Thyroid gland (tissue), 4 donors: ENCODE measurements around the gene PRG3. TPM values are rescaled to one million over a fixed set of nuclear protein-coding genes. Genes with fewer than 3 reads are reported as not detected.

Experiments
- DNase-seq, 2 donors: peaks; one replicate each; pipeline ENCODE4 v3.0.0-alpha.2; 2019
- H3K27ac ChIP-seq, 3 donors: fragments of 200-600 bp; sonication (generic); 1 replicate in 2 of 3; 2 replicates in 1 of 3; pipeline ENCODE4 v1.5.1; 2016 to 2019; ENCODE audit warnings: mild to moderate bottlenecking in 1 of 3, moderate library complexity in 1 of 3
- H3K27me3 ChIP-seq: fragments of 200-600 bp; sonication (generic); one replicate; pipeline ENCODE4 v1.5.1; 2019
- H3K36me3 ChIP-seq, 2 donors: fragments of 200-600 bp; sonication (generic); one replicate each; pipeline ENCODE4 v1.5.1; 2016 to 2019
- H3K4me1 ChIP-seq, 2 donors: fragments of 200-600 bp; sonication (generic); one replicate each; pipeline ENCODE4 v1.5.1; 2017 to 2019
- H3K4me3 ChIP-seq, 3 donors: fragments of 200-600 bp; sonication (generic); replicated peaks in 1 of 3; 1 replicate in 2 of 3; 2 replicates in 1 of 3; pipeline ENCODE4 v1.5.1; 2016; ENCODE audit warnings: mild to moderate bottlenecking in 1 of 3
- H3K9me3 ChIP-seq: fragments of 200-600 bp; sonication (generic); one replicate; pipeline ENCODE4 v1.5.1; 2017
- POLR2A ChIP-seq, 2 donors: fragments of 450-650 bp; IDR thresholded peaks; one replicate each; pipeline ENCODE4 v1.6.1; 2017; ENCODE audit warnings: antibody characterized with exemption in 2 of 2, mild to moderate bottlenecking in 2 of 2, moderate library complexity in 1 of 2
- WGBS, 2 donors: methylation state at CpG; one replicate each; pipeline ENCODE4 v1.1.5; 2017; 5-methylcytosine and 5-hydroxymethylcytosine counted together
- intact Hi-C: fragments of 100-400 bp; cut with DNase I; formaldehyde crosslinking; loops from one replicate; pipeline ENCODE4 v1.15.1; 2023
- total RNA-seq, 4 donors: library from RNA; depleted of rRNA; stranded (reverse); fragments of >200 nt; gene quantifications; one replicate each; pipeline ENCODE4 v1.2.3, GENCODE V29; 2016
- TF ChIP-seq, protein P1 (sequence below), 6 experiments: fragments of 200-600 bp in 3 of 6; fragments of 450-650 bp in 3 of 6; sonication (generic) in 3 of 6; IDR thresholded peaks; one replicate each; pipeline ENCODE4 v1.5.1; 2016 to 2019; ENCODE audit warnings: antibody characterized with exemption in 6 of 6, mild to moderate bottlenecking in 2 of 6, inconsistent platforms in 1 of 6, moderate library complexity in 1 of 6

PRG3 gene
- total RNA-seq, 4 donors from 2014 or later: not detected

DNA sequence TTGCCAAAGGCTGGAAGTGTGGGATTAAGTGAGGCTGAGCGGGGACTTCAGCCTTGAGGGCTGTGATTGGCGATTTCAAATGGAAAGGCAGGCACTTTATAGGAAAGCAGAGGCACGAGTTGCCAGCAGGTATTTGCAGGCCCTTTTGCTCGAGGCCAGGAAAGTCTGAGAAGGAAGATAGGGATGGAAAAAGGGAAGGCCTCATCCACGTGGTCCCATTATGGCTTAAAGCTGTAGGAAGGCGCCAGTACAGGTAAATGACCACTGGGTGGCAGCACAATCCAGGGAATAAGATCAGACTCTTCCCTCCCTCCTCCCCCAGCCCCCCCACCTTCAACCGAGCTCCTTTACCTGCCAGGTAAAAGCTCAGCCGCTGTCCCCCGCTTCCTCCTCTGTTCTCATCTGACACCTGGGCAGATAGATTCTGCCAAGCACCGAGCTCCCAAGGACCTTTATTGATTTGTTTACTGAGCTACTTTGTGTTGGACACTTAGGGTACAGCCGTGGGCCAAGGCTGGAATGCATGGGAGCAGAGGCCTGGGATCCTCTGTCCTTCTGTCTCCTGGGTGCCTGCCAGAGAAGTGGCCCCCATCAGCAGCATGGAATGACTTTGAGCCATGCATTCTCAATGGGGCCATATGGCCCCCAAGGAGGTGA, 35.3 kb downstream of the PRG3 start:
- DNase-seq: peak; percentile 77 to 78
- Histone ChIP-seq H3K4me1 (peaks cover 0 to 6% of the 10 kb centered on the region in 2 donors), H3K27ac (no peak overlapping the region), H3K4me3 (no peak overlapping the region), H3K27me3 (no peaks in the 10 kb centered on the region), H3K9me3 (no peaks in the 10 kb centered on the region), H3K36me3 (no peaks in the 10 kb centered on the region)
- TF ChIP-seq POLR2A (IDR thresholded peaks at IDR 0.05): no peak
- TF ChIP-seq, protein P1, sequence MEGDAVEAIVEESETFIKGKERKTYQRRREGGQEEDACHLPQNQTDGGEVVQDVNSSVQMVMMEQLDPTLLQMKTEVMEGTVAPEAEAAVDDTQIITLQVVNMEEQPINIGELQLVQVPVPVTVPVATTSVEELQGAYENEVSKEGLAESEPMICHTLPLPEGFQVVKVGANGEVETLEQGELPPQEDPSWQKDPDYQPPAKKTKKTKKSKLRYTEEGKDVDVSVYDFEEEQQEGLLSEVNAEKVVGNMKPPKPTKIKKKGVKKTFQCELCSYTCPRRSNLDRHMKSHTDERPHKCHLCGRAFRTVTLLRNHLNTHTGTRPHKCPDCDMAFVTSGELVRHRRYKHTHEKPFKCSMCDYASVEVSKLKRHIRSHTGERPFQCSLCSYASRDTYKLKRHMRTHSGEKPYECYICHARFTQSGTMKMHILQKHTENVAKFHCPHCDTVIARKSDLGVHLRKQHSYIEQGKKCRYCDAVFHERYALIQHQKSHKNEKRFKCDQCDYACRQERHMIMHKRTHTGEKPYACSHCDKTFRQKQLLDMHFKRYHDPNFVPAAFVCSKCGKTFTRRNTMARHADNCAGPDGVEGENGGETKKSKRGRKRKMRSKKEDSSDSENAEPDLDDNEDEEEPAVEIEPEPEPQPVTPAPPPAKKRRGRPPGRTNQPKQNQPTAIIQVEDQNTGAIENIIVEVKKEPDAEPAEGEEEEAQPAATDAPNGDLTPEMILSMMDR (IDR thresholded peaks at IDR 0.05): peak; percentile 55 to 83 (median 62)
- intact Hi-C loops: loop anchor here (2.0 to 10.0 kb wide), 4 partner anchors 137 to 299 kb away; partner anchors contain the start of gene YPEL4
- WGBS, 2 donors: 21 to 24% methylated on average over 11 of the region's 11 CpGs

DNA sequence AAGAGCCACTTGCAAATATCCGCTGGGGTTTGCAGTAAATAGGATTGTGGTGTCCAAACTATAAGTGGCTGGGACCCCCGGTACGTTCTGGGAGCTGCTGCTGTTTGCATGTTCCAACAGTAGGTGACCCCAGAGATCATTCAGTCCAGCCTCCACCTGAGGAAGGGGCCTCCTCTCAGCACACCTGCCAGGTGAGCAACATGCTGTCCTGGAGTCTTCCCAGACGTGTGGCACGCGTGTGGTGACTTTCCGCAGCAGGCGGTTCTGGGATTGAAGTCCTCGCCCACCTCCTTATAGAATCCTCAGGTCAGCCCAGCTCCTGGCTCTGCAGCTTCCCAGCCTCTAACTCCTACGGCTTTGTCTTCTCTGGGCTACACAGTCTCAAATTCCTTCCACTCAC, 36.1 kb downstream of the PRG3 start:
- WGBS, 2 donors: 90 to 92% methylated on average over 10 of the region's 10 CpGs
- intact Hi-C loops: loop anchor here (2.0 to 10.0 kb wide), 3 partner anchors 137 to 300 kb away; partner anchors contain the start of gene YPEL4
- Histone ChIP-seq H3K4me3 (no peak overlapping the region), H3K36me3 (no peaks in the 10 kb centered on the region), H3K27ac (no peak overlapping the region), H3K27me3 (no peaks in the 10 kb centered on the region), H3K9me3 (no peaks in the 10 kb centered on the region), H3K4me1 (peaks cover 0 to 4% of the 10 kb centered on the region in 2 donors)
- TF ChIP-seq, protein P1 (IDR thresholded peaks at IDR 0.05): no peak
- no peak for DNase-seq

DNA sequence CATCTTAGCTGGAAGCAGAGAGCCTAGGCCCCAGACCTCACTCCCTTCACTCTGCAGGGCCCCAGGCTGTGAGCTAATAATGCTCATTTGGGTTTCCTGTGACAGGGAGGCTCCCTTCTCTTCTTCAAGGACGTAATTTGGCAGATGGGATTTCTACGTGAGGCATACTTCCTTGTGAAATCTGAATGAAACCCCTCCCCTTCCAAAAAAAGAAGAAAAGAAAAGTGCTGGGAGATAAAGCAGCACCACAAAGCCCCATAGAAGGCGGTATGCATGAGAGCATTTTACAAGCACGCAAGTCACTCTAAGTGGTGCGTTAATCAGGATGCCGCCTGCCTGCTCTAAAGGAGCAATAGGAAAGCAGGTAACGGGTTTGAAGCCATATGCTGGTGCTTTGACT, 37.1 kb downstream of the PRG3 start:
- Histone ChIP-seq H3K27me3 (no peaks in the 10 kb centered on the region), H3K4me3 (no peak overlapping the region), H3K4me1 (no peaks in the 10 kb centered on the region), H3K36me3 (no peaks in the 10 kb centered on the region), H3K9me3 (no peaks in the 10 kb centered on the region), H3K27ac (no peak overlapping the region)
- 77 to 79% methylated on average over 7 of the region's 7 CpGs for WGBS, 2 donors
- DNase-seq: no peak
- TF ChIP-seq POLR2A (IDR thresholded peaks at IDR 0.05): no peak
- TF ChIP-seq, protein P1 (IDR thresholded peaks at IDR 0.05): no peak
- intact Hi-C loops: loop anchor here (2.0 to 10.0 kb wide), 2 partner anchors 185 to 301 kb away; partner anchors contain the start of gene YPEL4

DNA sequence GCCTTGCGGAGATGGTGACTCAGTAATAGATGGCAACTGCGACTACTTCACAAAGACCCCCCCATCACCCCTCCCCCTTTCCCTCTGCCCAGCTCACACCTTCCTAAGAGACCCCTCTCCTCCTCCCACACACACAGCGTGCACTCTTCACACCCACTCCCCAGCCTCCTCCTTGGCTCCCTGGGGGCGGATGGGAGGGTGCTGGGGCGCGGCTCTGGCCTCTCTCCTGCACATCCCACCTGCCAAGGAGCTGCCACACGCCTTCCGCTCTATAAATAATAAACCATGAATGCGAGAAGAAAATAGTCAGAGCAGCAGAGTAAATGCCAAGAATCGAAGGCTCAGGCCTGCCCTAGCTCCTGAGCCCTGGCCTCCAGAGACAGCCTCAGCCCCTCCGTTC, 38.2 kb downstream of the PRG3 start:
- intact Hi-C loops: loop anchor here (10.0 kb wide), 1 partner anchor 302 kb away; the partner anchor contains the start of gene YPEL4

More for the DNA sequence above, 38.2 kb downstream of the PRG3 start:
- Histone ChIP-seq H3K4me1 (no peaks in the 10 kb centered on the region), H3K9me3 (no peaks in the 10 kb centered on the region), H3K4me3 (no peak overlapping the region), H3K27ac (no peak overlapping the region), H3K27me3 (no peaks in the 10 kb centered on the region), H3K36me3 (no peaks in the 10 kb centered on the region)
- TF ChIP-seq, protein P1 (IDR thresholded peaks at IDR 0.05): no peak
- 66 to 76% methylated on average over 11 of the region's 11 CpGs for WGBS, 2 donors
- no peak for DNase-seq
